IPS-NIHi7 (cell line): ENCODE data around the gene TUT7.

ENCODE experiments used
- DNase-seq: peaks from one replicate; pipeline ENCODE4 v3.0.0; 2012; ENCODE audit warnings: mixed read lengths; ENCODE audit errors: extremely low spot score

TUT7 gene

GRCh38 chr9:86256653-86257052 is 97.6 kb downstream of the TUT7 start:
- no peak for DNase-seq

GRCh38 chr9:86253577-86253976 is 100.6 kb downstream of the TUT7 start:
- DNase-seq = no peak

GRCh38 chr9:86252870-86253269 is 101.3 kb downstream of the TUT7 start:
- no peak for DNase-seq

- DNase-seq = no peak
Observed at GRCh38 chr9:86250123-86250522, 104.1 kb downstream of the TUT7 start.

GRCh38 chr9:86248746-86249145 is 105.5 kb downstream of the TUT7 start:
- no peak for DNase-seq

- peak; percentile 42 for DNase-seq
Observed at GRCh38 chr9:86246752-86247161, 107.5 kb downstream of the TUT7 start.

- no peak for DNase-seq
Observed at GRCh38 chr9:86242071-86242470, 112.1 kb downstream of the TUT7 start.

GRCh38 chr9:86241216-86241615 is 113.0 kb downstream of the TUT7 start:
- DNase-seq = no peak

GRCh38 chr9:86238861-86239770 is 115.1 kb downstream of the TUT7 start:
- no peak for DNase-seq
